Keratinocyte (primary cell): ENCODE measurements around the gene NANOS3.

ENCODE experiments used
- CTCF ChIP-seq, 3 experiments: IDR thresholded peaks in 1 of 3; conservative IDR thresholded peaks in 1 of 3; optimal IDR thresholded peaks in 1 of 3; 2 replicates in 2 of 3; 3 replicates in 1 of 3; pipeline versions ENCODE3 to v1.5.1; 2011; ENCODE audit warnings: low read length in 3 of 3, mild to moderate bottlenecking in 3 of 3, moderate library complexity in 2 of 3, control low read depth in 1 of 3, inconsistent platforms in 1 of 3; ENCODE audit not compliant: insufficient read depth in 2 of 3; ENCODE audit errors: extremely low read depth in 1 of 3
- EZH2 ChIP-seq: IDR thresholded peaks from one replicate; pipeline ENCODE4 v1.6.1; 2012; ENCODE audit warnings: inconsistent platforms, mild to moderate bottlenecking, low read length, moderate library complexity

- TF ChIP-seq CTCF (optimal IDR thresholded peaks at IDR 0.05 in 1 of 3, IDR thresholded peaks at IDR 0.05 in 1 of 3, conservative IDR thresholded peaks at IDR 0.05 in 1 of 3; ENCODE audit: extremely low read depth in 1 of 3, insufficient read depth in 2 of 3, low read length in 3 of 3) (no peak), EZH2 (no peak)
Observed at GRCh38 chr19:13830114-13830740, 46.7 kb upstream of the NANOS3 start.
